GM23338 (cell line): ENCODE data around the gene PRR22. TPM values are rescaled to one million over a fixed set of nuclear protein-coding genes. Genes with fewer than 3 reads are reported as not detected.

Source experiments
- ATAC-seq: fragments of 200-7000 bp; cut with Tn5 transposase; 3 replicates; pipeline ENCODE4 v1.9.1; 2020
- DNase-seq: peaks from one replicate; pipeline ENCODE4 v3.0.0-alpha.2; 2015; ENCODE audit warnings: low spot score
- H2AFZ ChIP-seq: fragments of 200-600 bp; sonication (generic); 2 replicates; pipeline ENCODE4 v1.8.0; 2016; ENCODE audit warnings: antibody characterized with exemption, mild to moderate bottlenecking, moderate library complexity
- H3F3A ChIP-seq: fragments of 200-600 bp; sonication (generic); replicated peaks from 2 replicates; pipeline ENCODE4 v1.8.0; 2017; ENCODE audit warnings: antibody characterized with exemption, mixed run types, low read depth
- H3K27ac ChIP-seq: fragments of 200-600 bp; sonication (generic); 2 replicates; pipeline ENCODE4 v1.6.1; 2016; ENCODE audit warnings: low read depth
- H3K27me3 ChIP-seq: fragments of 200-600 bp; sonication (generic); 2 replicates; pipeline ENCODE4 v1.8.0; 2016; ENCODE audit warnings: mild to moderate bottlenecking, mixed run types, moderate library complexity; ENCODE audit not compliant: insufficient read depth
- H3K36me3 ChIP-seq: fragments of 200-600 bp; sonication (generic); 2 replicates; pipeline ENCODE4 v1.8.0; 2016; ENCODE audit warnings: mild to moderate bottlenecking; ENCODE audit not compliant: insufficient read depth
- H3K4me1 ChIP-seq: fragments of 200-600 bp; sonication (generic); 2 replicates; pipeline ENCODE4 v1.8.0; 2016; ENCODE audit warnings: mild to moderate bottlenecking, moderate library complexity; ENCODE audit not compliant: insufficient read depth
- H3K4me2 ChIP-seq: fragments of 200-600 bp; sonication (generic); 2 replicates; pipeline ENCODE4 v1.7.1; 2017; ENCODE audit warnings: mixed run types
- H3K4me3 ChIP-seq: fragments of 200-600 bp; sonication (generic); 2 replicates; pipeline ENCODE4 v1.6.1; 2016; ENCODE audit warnings: mixed run types
- H3K79me2 ChIP-seq: fragments of 200-600 bp; sonication (generic); replicated peaks from 2 replicates; pipeline ENCODE4 v1.8.0; 2017; ENCODE audit warnings: mild to moderate bottlenecking; ENCODE audit not compliant: insufficient read depth
- H3K9me2 ChIP-seq: fragments of 200-600 bp; sonication (generic); 2 replicates; pipeline ENCODE4 v1.8.0; 2017; ENCODE audit not compliant: insufficient read depth
- H4K20me1 ChIP-seq: fragments of 200-600 bp; sonication (generic); replicated peaks from 2 replicates; pipeline ENCODE4 v1.8.0; 2017; ENCODE audit warnings: mild to moderate bottlenecking; ENCODE audit not compliant: insufficient read depth
- H3K27ac Mint-ChIP-seq: 2 replicates; pipeline ENCODE4 v1.8.0; 2020; ENCODE audit warnings: inconsistent platforms, mild to moderate bottlenecking, moderate library complexity, mixed read lengths
- H3K27me3 Mint-ChIP-seq: 3 replicates; pipeline ENCODE4 v1.8.0; 2022; ENCODE audit warnings: low read depth, mild to moderate bottlenecking, moderate library complexity, mixed read lengths, inconsistent platforms; ENCODE audit not compliant: insufficient read depth, poor library complexity
- H3K36me3 Mint-ChIP-seq: 3 replicates; pipeline ENCODE4 v1.8.0; 2021; ENCODE audit warnings: low read depth, mild to moderate bottlenecking, inconsistent platforms, moderate library complexity, mixed read lengths
- H3K4me1 Mint-ChIP-seq: 3 replicates; pipeline ENCODE4 v1.8.0; 2020; ENCODE audit warnings: mild to moderate bottlenecking, inconsistent platforms, mixed read lengths
- H3K4me3 Mint-ChIP-seq: 3 replicates; pipeline ENCODE4 v1.8.0; 2021; ENCODE audit warnings: moderate library complexity, mild to moderate bottlenecking, inconsistent platforms, mixed read lengths
- H3K9me3 Mint-ChIP-seq: 3 replicates; pipeline ENCODE4 v1.8.0; 2020; ENCODE audit warnings: moderate library complexity, mild to moderate bottlenecking, inconsistent platforms, mixed read lengths
- JUNB ChIP-seq: IDR thresholded peaks from one replicate; pipeline ENCODE4 v1.6.1; 2016; ENCODE audit warnings: antibody characterized with exemption; ENCODE audit not compliant: unreplicated experiment
- ZNF462 ChIP-seq: fragments of 250-450 bp; sonication (Bioruptor Pico); IDR thresholded peaks from 2 replicates; pipeline ENCODE4 v1.5.0; 2020; ENCODE audit warnings: mild to moderate bottlenecking, moderate library complexity
- polyA plus RNA-seq: library from polyadenylated mRNA; unstranded; fragments of >200 nt; fragmentation: Nextera tagmentation; extraction: Ambion mirVana; gene quantifications from 2 replicates; pipeline ENCODE4 v1.2.1, GENCODE V29; 2016
- total RNA-seq: library from RNA; depleted of rRNA; stranded (reverse); fragments of >200 nt; shearing (Covaris generic); gene quantifications from 2 replicates; pipeline ENCODE4 v1.2.3, GENCODE V29; 2014

PRR22 gene
- total and polyA plus RNA-seq, 2 experiments from 2014 or later: 1.0 to 1.2 TPM

- H3K4me1 ChIP-seq: no peaks in the 10 kb centered on the region
- DNase-seq (no peak), ATAC-seq (no peak)
Observed at GRCh38 chr19:5820785-5821184, 36.2 kb upstream of the PRR22 start.

More at GRCh38 chr19:5820785-5821184, 36.2 kb upstream of the PRR22 start:
- H3K4me3 Mint-ChIP-seq: no peak overlapping the region; the same call in 2 of the 3 replicates
- peaks cover 7% of the 10 kb centered on the region for H3K27me3 Mint-ChIP-seq
- H3K9me3 Mint-ChIP-seq: no peaks in the 10 kb centered on the region; the same call in 2 of the 3 replicates
- Histone ChIP-seq H2AFZ (no peak overlapping the region), H3K27ac (no peak overlapping the region), H3K27me3 (no peaks in the 10 kb centered on the region), H3K36me3 (no peaks in the 10 kb centered on the region), H3F3A (no peaks in the 10 kb centered on the region), H3K4me2 (no peak overlapping the region), H3K9me2 (no peaks in the 10 kb centered on the region), H3K4me3 (no peak overlapping the region), H3K79me2 (no peaks in the 10 kb centered on the region), H4K20me1 (no peaks in the 10 kb centered on the region; the same call in 1 of the 2 replicates)
- H3K27ac Mint-ChIP-seq: no peak overlapping the region
- no peaks in the 10 kb centered on the region; the same call in 2 of the 3 replicates for H3K4me1 Mint-ChIP-seq
- no peak for TF ChIP-seq JUNB
- no peak for TF ChIP-seq ZNF462 (CRISPR knock-in tag)
- H3K36me3 Mint-ChIP-seq: no peaks in the 10 kb centered on the region
